ENCODE measurements around the gene SESN1.
"Not testable (repeated sequence)": the region's sequence is repeated elsewhere in the genome, so short reads cannot be mapped to it uniquely, and the experiment has no call there.

SESN1 gene

GRCh38 chr6:109093732-109094415 is 772 bp downstream of the SESN1 start:
- DNase-seq = no peak

- DNase-seq = no peak
Measured at GRCh38 chr6:109092074-109092473, 2.6 kb downstream of the SESN1 start.

- DNase-seq = no peak
Measured at GRCh38 chr6:109091314-109092024, 3.2 kb downstream of the SESN1 start.

DNA sequence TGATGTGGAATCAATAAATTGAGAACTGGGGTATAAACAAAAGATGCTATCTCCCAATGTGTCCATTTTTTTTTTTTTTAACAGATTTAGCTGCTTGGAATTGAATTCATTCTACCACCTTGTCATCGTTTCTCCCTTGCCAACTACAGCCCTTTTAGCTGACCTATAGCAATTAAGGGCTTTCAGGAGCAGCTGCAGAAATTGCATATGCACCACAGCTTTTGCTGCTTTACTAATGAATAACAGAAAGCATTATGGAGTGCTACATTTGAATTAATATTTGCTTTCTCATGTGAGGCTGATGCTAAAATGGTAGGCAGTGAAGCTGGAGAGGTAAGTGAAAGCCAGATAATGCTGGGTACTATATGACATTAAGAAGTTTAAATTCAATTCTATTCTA is 5.7 kb downstream of the SESN1 start:
- no peak for DNase-seq

DNA sequence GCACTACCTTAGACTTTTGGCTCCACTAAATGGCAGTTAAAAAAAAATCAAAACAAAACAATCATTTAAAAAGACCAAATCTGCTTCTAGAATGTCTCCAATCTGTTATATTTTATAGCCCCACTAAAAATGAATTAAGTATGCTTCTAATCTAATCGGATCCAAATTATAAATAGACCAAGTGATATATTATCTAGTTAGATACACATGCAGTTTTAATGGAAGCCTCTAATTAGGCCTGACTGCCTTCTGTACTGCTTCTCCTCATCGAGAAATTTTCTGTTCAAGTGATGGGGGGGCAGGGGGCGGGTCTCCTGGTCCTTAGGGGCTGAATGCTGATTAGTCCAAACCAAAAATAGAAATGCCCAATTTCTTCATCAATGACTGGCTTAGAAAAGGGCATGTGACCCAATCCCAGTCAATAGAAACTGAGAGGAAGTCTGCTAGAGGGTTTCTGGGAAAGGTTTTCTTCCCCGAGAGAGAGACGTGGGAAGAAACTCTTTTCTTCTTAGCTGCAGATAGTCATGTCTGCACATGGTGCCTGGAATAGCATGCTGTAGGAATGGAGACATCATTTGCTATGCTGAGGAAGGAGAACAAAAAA is 6.9 kb downstream of the SESN1 start:
- no peak for DNase-seq

- DNase-seq = not testable (repeated sequence)
Measured at GRCh38 chr6:109084146-109084545, 10.5 kb downstream of the SESN1 start.

GRCh38 chr6:109083657-109084056 is 11.0 kb downstream of the SESN1 start:
- DNase-seq = no peak

- DNase-seq = no peak
Measured at GRCh38 chr6:109082188-109082577, 12.5 kb downstream of the SESN1 start.

GRCh38 chr6:109081516-109082187 is 13.0 kb downstream of the SESN1 start:
- no peak for DNase-seq

DNA sequence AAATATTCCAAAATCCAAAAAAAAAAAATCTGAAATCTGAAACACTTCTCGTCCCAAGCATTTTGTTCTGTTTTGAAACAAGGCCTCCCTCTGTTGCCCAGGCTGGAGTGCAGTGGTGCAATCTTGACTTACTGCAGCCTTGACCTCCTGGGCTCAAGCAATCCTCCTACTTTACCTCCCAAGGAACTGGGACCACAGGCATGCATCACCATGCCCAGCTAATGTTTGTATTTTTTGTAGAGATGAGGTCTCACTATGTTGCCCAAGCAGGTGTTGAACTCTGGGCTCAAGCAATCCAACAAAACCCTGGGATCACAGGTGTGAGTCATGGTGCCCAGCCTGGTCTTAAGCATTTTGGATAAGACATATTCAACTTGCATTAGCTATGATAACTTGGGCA is 13.6 kb downstream of the SESN1 start:
- no peak for DNase-seq

DNA sequence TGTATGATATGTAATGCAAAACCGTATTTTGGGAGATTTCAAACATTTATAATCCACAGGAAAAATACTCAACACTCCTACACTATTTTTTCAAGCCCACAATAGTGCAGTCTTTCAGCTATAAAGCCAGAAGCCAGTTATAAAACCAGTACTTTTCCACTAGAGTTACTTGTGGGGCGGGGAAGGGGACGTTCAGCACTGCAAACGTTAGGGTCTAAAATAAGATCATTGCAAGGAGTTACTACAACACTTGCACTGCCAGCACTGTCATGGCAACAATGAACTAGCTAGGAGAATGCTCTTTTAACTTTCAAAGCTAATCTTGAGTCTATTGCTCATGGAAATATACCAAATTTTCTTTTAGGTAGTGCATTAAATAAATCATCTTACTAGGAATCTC is 14.7 kb downstream of the SESN1 start:
- DNase-seq = peak; percentile 41

GRCh38 chr6:109076377-109076776 is 18.3 kb downstream of the SESN1 start:
- no peak for DNase-seq

DNA sequence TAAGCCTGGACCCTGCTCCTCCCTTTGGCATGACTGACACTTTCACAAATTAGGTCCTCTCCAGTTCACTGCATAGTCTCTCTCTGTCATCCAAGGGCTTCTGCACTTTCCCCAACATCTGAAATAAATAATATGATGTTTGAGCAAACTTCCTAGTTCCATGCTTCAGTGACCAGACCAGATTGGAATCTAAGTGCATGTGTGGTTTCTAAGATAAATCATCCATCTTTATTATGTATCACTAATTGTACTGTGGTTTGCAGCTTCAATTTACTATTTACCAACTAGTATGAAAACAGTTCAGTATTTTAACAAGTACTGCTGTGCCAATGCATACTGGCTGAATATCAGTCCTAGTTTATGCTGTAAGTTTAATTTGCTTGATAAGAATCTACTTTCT is 18.7 kb downstream of the SESN1 start:
- no peak for DNase-seq

- no peak for DNase-seq
Measured at GRCh38 chr6:109074133-109074415, 20.6 kb downstream of the SESN1 start.

GRCh38 chr6:109073344-109074132 is 21.1 kb downstream of the SESN1 start:
- DNase-seq = peak; percentile 58

GRCh38 chr6:109071125-109071917 is 23.3 kb downstream of the SESN1 start:
- no peak for DNase-seq

DNA sequence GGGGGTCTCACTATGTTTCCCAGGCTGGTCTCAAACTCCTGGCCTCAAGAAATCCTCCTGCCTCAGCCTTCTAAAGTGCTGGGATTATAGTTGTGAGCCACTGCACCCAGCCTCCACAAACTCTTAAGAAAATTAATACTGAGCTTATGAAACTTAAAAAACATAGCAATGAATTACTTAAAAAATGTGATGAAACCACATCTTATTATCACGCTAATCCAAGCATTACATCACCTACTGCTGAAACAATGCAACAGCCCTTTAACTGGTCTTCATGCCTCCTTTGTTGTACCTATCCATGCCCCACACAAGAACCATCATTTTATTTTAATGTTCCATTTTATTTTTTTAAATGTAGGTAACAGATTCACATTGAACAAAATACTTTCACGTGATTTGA is 24.9 kb downstream of the SESN1 start:
- DNase-seq = no peak

- DNase-seq = no peak
Measured at GRCh38 chr6:109062767-109063352, 31.8 kb downstream of the SESN1 start.

GRCh38 chr6:109062216-109062615 is 32.4 kb downstream of the SESN1 start:
- DNase-seq = no peak

GRCh38 chr6:109060571-109060970 is 34.1 kb downstream of the SESN1 start:
- no peak for DNase-seq

GRCh38 chr6:109059571-109060021 is 35.0 kb downstream of the SESN1 start:
- peak; percentile 15 for DNase-seq

- no peak for DNase-seq
Measured at GRCh38 chr6:109059153-109059552, 35.5 kb downstream of the SESN1 start.
